Tibial nerve (tissue), 4 donors: Measurements from ENCODE around the gene ATP5MG. TPM values are rescaled to one million over a fixed set of nuclear protein-coding genes. Genes with fewer than 3 reads are reported as not detected.

ENCODE experiments used
- DNase-seq, 2 donors: peaks; one replicate each; pipeline ENCODE4 v3.0.0-alpha.2; 2019; ENCODE audit warnings: low spot score in 2 of 2
- H3K27ac ChIP-seq, 4 donors: fragments of 200-600 bp; sonication (generic) in 3 of 4; one replicate each; pipeline ENCODE4 v1.5.1; 2017 to 2019; ENCODE audit warnings: mild to moderate bottlenecking in 1 of 4
- H3K27me3 ChIP-seq, 2 donors: fragments of 200-600 bp; sonication (generic) in 1 of 2; one replicate each; pipeline versions ENCODE4 v1.5.1 to v1.6.0; 2017 to 2019
- H3K36me3 ChIP-seq, 3 donors: fragments of 200-600 bp; sonication (generic); one replicate each; pipeline ENCODE4 v1.5.1; 2018 to 2019
- H3K4me1 ChIP-seq, 4 donors: fragments of 200-600 bp; sonication (generic) in 3 of 4; one replicate each; pipeline ENCODE4 v1.5.1; 2017 to 2019
- H3K4me3 ChIP-seq, 4 donors: fragments of 200-600 bp; sonication (generic) in 3 of 4; one replicate each; pipeline ENCODE4 v1.5.1; 2017 to 2019; ENCODE audit warnings: mild to moderate bottlenecking in 1 of 4, moderate library complexity in 1 of 4
- H3K9me3 ChIP-seq, 4 donors: fragments of 200-600 bp; sonication (generic) in 3 of 4; one replicate each; pipeline ENCODE4 v1.5.1; 2017 to 2019
- EP300 ChIP-seq, 2 donors: sonication (generic); formaldehyde crosslinking; IDR thresholded peaks; one replicate each; pipeline ENCODE4 v1.6.1; 2017; ENCODE audit warnings: antibody characterized with exemption in 2 of 2, mild to moderate bottlenecking in 1 of 2
- POLR2A ChIP-seq, 2 donors: fragments of 450-650 bp; IDR thresholded peaks; one replicate each; pipeline ENCODE4 v1.6.1; 2017; ENCODE audit warnings: antibody characterized with exemption in 2 of 2, mild to moderate bottlenecking in 2 of 2, moderate library complexity in 2 of 2
- WGBS, 2 donors: methylation state at CpG; one replicate each; pipeline ENCODE4 v1.1.5; 2018; 5-methylcytosine and 5-hydroxymethylcytosine counted together
- total RNA-seq, 4 donors: library from RNA; depleted of rRNA; stranded (reverse); fragments of >200 nt; gene quantifications; one replicate each; pipeline ENCODE4 v1.1.0, GENCODE V29; 2016
- TF ChIP-seq, protein P1 (sequence below), 5 experiments: fragments of 200-600 bp in 3 of 5; fragments of 450-650 bp in 2 of 5; sonication (generic) in 3 of 5; IDR thresholded peaks; one replicate each; pipeline ENCODE4 v1.5.1; 2016 to 2019; ENCODE audit warnings: antibody characterized with exemption in 5 of 5, mild to moderate bottlenecking in 3 of 5, moderate library complexity in 2 of 5

The ATP5MG gene
- total RNA-seq, 4 donors from 2014 or later, result 22.4 to 51.5 (median 34.4) TPM

GRCh38 chr11:118406599-118407166 is 5.3 kb downstream of the ATP5MG start:
- H3K36me3 ChIP-seq, result peaks cover 0 to 44% (median 0%) of the 10 kb centered on the region in 3 donors

GRCh38 chr11:118410055-118410745 is 8.8 kb downstream of the ATP5MG start:
- no peak for TF ChIP-seq EP300 (IDR thresholded peaks at IDR 0.05)
- TF ChIP-seq, protein P1, sequence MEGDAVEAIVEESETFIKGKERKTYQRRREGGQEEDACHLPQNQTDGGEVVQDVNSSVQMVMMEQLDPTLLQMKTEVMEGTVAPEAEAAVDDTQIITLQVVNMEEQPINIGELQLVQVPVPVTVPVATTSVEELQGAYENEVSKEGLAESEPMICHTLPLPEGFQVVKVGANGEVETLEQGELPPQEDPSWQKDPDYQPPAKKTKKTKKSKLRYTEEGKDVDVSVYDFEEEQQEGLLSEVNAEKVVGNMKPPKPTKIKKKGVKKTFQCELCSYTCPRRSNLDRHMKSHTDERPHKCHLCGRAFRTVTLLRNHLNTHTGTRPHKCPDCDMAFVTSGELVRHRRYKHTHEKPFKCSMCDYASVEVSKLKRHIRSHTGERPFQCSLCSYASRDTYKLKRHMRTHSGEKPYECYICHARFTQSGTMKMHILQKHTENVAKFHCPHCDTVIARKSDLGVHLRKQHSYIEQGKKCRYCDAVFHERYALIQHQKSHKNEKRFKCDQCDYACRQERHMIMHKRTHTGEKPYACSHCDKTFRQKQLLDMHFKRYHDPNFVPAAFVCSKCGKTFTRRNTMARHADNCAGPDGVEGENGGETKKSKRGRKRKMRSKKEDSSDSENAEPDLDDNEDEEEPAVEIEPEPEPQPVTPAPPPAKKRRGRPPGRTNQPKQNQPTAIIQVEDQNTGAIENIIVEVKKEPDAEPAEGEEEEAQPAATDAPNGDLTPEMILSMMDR (IDR thresholded peaks at IDR 0.05), result no peak
- TF ChIP-seq POLR2A (IDR thresholded peaks at IDR 0.05), result no peak
- 85 to 87% methylated on average over 7 of the region's 7 CpGs for WGBS, 2 donors
- Histone ChIP-seq H3K27ac (no peak overlapping the region), H3K4me1 (peaks cover 0 to 17% (median 0%) of the 10 kb centered on the region in 4 donors), H3K36me3 (peaks cover 0 to 60% (median 0%) of the 10 kb centered on the region in 3 donors), H3K9me3 (no peaks in the 10 kb centered on the region), H3K27me3 (no peaks in the 10 kb centered on the region), H3K4me3 (no peak overlapping the region)
- DNase-seq, result no peak

More at GRCh38 chr11:118406599-118407166, 5.3 kb downstream of the ATP5MG start:
- Histone ChIP-seq H3K9me3 (no peaks in the 10 kb centered on the region), H3K27me3 (no peaks in the 10 kb centered on the region), H3K27ac (no peak overlapping the region), H3K4me3 (no peak overlapping the region), H3K4me1 (peaks cover 0 to 48% (median 12%) of the 10 kb centered on the region in 4 donors)
- TF ChIP-seq, protein P1 (IDR thresholded peaks at IDR 0.05), result no peak
- TF ChIP-seq EP300 (IDR thresholded peaks at IDR 0.05), result no peak
- no peak for TF ChIP-seq POLR2A (IDR thresholded peaks at IDR 0.05)
- no peak for DNase-seq
- WGBS, 2 donors, result 36 to 47% methylated on average over 7 of the region's 7 CpGs

DNA sequence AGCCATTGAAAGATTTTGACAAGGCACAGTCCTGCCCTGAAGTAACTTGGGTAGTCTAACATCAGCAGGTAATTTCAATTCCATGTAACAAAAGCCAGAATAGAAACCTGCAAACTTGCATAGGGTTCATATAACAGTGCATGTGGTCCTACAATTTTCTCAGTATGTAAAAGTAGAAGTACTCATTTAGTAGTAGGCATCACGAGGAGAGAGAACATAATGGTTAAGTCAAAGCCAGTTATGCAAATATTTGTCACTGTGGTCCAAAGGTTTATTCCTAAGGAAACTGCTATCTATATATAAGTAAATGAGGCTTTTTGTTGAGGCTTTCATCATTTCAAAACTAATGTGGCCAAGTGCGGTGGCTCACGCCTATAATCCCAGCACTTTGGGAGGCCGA is 10.1 kb downstream of the ATP5MG start:
- H3K4me3 ChIP-seq, result no peak overlapping the region
- H3K36me3 ChIP-seq, result peaks cover 0 to 54% (median 0%) of the 10 kb centered on the region in 3 donors
- H3K9me3 ChIP-seq, result no peaks in the 10 kb centered on the region
- DNase-seq, result no peak
- H3K27ac ChIP-seq, result no peak overlapping the region
- no peaks in the 10 kb centered on the region for H3K27me3 ChIP-seq
- TF ChIP-seq, protein P1 (IDR thresholded peaks at IDR 0.05), result no peak
- TF ChIP-seq EP300 (IDR thresholded peaks at IDR 0.05) (no peak), POLR2A (IDR thresholded peaks at IDR 0.05) (no peak)
- WGBS, 2 donors, result 87 to 90% methylated on average over 4 of the region's 4 CpGs
- H3K4me1 ChIP-seq, result peaks cover 0 to 6% (median 0%) of the 10 kb centered on the region in 4 donors

- H3K4me3 ChIP-seq, result no peak overlapping the region
- TF ChIP-seq POLR2A (IDR thresholded peaks at IDR 0.05) (no peak), EP300 (IDR thresholded peaks at IDR 0.05) (no peak)
- TF ChIP-seq, protein P1 (IDR thresholded peaks at IDR 0.05), result no peak
- WGBS, 2 donors, result 61 to 93% methylated on average over 1 of the region's 1 CpG
These were observed 11.5 kb downstream of the ATP5MG start for GRCh38 chr11:118412921-118413320.

DNA sequence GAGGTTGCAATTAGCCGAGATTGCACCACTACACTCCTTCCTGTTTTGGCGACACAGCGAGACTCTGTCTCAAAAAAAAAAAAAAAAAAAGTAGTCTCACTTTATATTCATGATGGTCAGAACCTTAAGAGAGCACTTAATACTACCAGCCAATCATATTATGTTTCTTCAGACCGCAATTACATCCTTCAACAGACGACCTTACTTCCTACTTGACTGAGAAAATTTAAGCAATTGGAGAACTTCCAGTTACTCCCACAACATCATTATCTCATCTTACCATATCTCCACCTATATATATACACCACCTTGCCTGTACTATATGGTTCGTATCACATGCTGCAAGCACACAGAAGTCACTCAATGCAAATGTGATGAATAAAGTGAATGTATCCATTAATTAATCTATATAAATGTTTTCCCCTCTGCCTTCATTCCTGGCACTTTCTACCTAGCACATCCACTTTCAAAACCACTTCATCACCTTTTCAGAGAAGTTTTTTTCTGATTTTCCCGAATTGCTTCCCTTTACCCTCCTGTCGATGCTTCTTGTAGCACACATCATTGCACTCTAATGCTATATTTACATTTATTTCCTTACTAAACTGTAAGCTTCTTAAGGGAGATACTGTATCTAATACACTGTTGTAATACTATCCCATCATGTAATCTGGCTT is 13.8 kb downstream of the ATP5MG start:
- 70 to 81% methylated on average over 8 of the region's 8 CpGs for WGBS, 2 donors

More at GRCh38 chr11:118412921-118413320, 11.5 kb downstream of the ATP5MG start:
- no peaks in the 10 kb centered on the region for H3K27me3 ChIP-seq
- H3K9me3 ChIP-seq, result no peaks in the 10 kb centered on the region
- H3K36me3 ChIP-seq, result peaks cover 0 to 40% (median 0%) of the 10 kb centered on the region in 3 donors
- no peak overlapping the region for H3K27ac ChIP-seq
- DNase-seq, result no peak
- no peaks in the 10 kb centered on the region for H3K4me1 ChIP-seq

More for the DNA sequence above, 13.8 kb downstream of the ATP5MG start:
- TF ChIP-seq EP300 (IDR thresholded peaks at IDR 0.05) (no peak), POLR2A (IDR thresholded peaks at IDR 0.05) (no peak)
- TF ChIP-seq, protein P1 (IDR thresholded peaks at IDR 0.05), result no peak
- H3K4me1 ChIP-seq, result no peaks in the 10 kb centered on the region
- no peaks in the 10 kb centered on the region for H3K27me3 ChIP-seq
- H3K36me3 ChIP-seq, result peaks cover 0 to 23% (median 0%) of the 10 kb centered on the region in 3 donors
- DNase-seq, result no peak
- H3K27ac ChIP-seq, result no peak overlapping the region
- no peaks in the 10 kb centered on the region for H3K9me3 ChIP-seq
- H3K4me3 ChIP-seq, result no peak overlapping the region
